Mesenchymal stem cell (in vitro differentiated cells and primary cell): ENCODE measurements around the gene OBSL1.

ENCODE experiments used
- DNase-seq: peaks from one replicate; pipeline ENCODE4 v3.0.0-alpha.2; 2013
- H2AFZ ChIP-seq: one replicate; pipeline ENCODE4 v1.6.1; 2013; ENCODE audit warnings: low read depth, mild to moderate bottlenecking, control low read depth, inconsistent platforms, low read length, moderate library complexity
- H2AK5ac ChIP-seq: 2 replicates; pipeline ENCODE4 v1.6.1; 2013; ENCODE audit warnings: low read length, moderate library complexity, mild to moderate bottlenecking, inconsistent platforms; ENCODE audit not compliant: severe bottlenecking
- H2BK120ac ChIP-seq: one replicate; pipeline ENCODE4 v1.6.1; 2013; ENCODE audit warnings: low read depth, mild to moderate bottlenecking, inconsistent platforms, low read length, moderate library complexity
- H2BK12ac ChIP-seq, 2 experiments: one replicate each; pipeline ENCODE4 v1.6.1; 2013; ENCODE audit warnings: inconsistent platforms in 2 of 2, low read length in 2 of 2, mild to moderate bottlenecking in 2 of 2, moderate library complexity in 2 of 2, control low read depth in 1 of 2
- H2BK15ac ChIP-seq: one replicate; pipeline ENCODE4 v1.6.1; 2013; ENCODE audit warnings: mild to moderate bottlenecking, low read depth, inconsistent platforms; ENCODE audit not compliant: poor library complexity, severe bottlenecking
- H2BK5ac ChIP-seq: 2 replicates; pipeline ENCODE4 v1.6.1; 2013; ENCODE audit warnings: low read depth, mild to moderate bottlenecking, low read length, control low read depth, inconsistent platforms; ENCODE audit not compliant: poor library complexity, severe bottlenecking
- H3K14ac ChIP-seq, 2 experiments: one replicate each; pipeline ENCODE4 v1.6.1; 2013; ENCODE audit warnings: inconsistent platforms in 2 of 2, low read length in 2 of 2, control low read depth in 1 of 2, mild to moderate bottlenecking in 1 of 2, moderate library complexity in 1 of 2
- H3K18ac ChIP-seq, 2 experiments: one replicate each; pipeline ENCODE4 v1.6.1; 2013; ENCODE audit warnings: inconsistent platforms in 2 of 2, low read length in 2 of 2, control low read depth in 1 of 2, low read depth in 1 of 2, mild to moderate bottlenecking in 1 of 2
- H3K23ac ChIP-seq, 2 experiments: one replicate each; pipeline ENCODE4 v1.6.1; 2013; ENCODE audit warnings: inconsistent platforms in 2 of 2, low read length in 2 of 2, mild to moderate bottlenecking in 2 of 2, moderate library complexity in 2 of 2, control low read depth in 1 of 2
- H3K27ac ChIP-seq: 2 replicates; pipeline ENCODE4 v1.5.1; 2013; ENCODE audit warnings: mild to moderate bottlenecking, moderate library complexity, low read length, control low read depth, inconsistent platforms; ENCODE audit not compliant: poor library complexity, severe bottlenecking
- H3K27me3 ChIP-seq, 2 experiments: 2 replicates each; pipeline versions ENCODE4 v1.6.1 to v1.7.0; 2013; ENCODE audit warnings: low read length in 2 of 2, mild to moderate bottlenecking in 2 of 2, moderate library complexity in 2 of 2, control low read depth in 1 of 2, inconsistent platforms in 1 of 2; ENCODE audit not compliant: control insufficient read depth in 1 of 2, insufficient read depth in 1 of 2
- H3K36me3 ChIP-seq, 2 experiments: 2 replicates each; pipeline versions ENCODE4 v1.6.1 to v1.7.0; 2013; ENCODE audit warnings: low read length in 2 of 2, control low read depth in 1 of 2, inconsistent platforms in 1 of 2, low read depth in 1 of 2, mild to moderate bottlenecking in 1 of 2; ENCODE audit not compliant: insufficient read depth in 2 of 2, control insufficient read depth in 1 of 2
- H3K4ac ChIP-seq, 2 experiments: one replicate each; pipeline ENCODE4 v1.6.1; 2013; ENCODE audit warnings: inconsistent platforms in 2 of 2, low read length in 2 of 2, mild to moderate bottlenecking in 2 of 2, moderate library complexity in 2 of 2, control low read depth in 1 of 2, low read depth in 1 of 2
- H3K4me1 ChIP-seq: 2 replicates; pipeline ENCODE4 v1.6.1; 2013; ENCODE audit warnings: low read depth, low read length, control low read depth; ENCODE audit not compliant: control insufficient read depth, insufficient read depth
- H3K4me2 ChIP-seq: 2 replicates; pipeline ENCODE4 v1.6.1; 2013; ENCODE audit warnings: low read length, mild to moderate bottlenecking, inconsistent platforms; ENCODE audit not compliant: poor library complexity, severe bottlenecking
- H3K4me3 ChIP-seq, 2 experiments: 2 replicates each; pipeline versions ENCODE4 v1.5.1 to v1.7.0; 2013; ENCODE audit warnings: low read length in 2 of 2, mild to moderate bottlenecking in 2 of 2, control low read depth in 1 of 2, low read depth in 1 of 2; ENCODE audit not compliant: insufficient read depth in 1 of 2
- H3K79me1 ChIP-seq: replicated peaks from 2 replicates; pipeline ENCODE4 v1.6.1; 2013; ENCODE audit warnings: mild to moderate bottlenecking, control low read depth, low read length, inconsistent platforms; ENCODE audit not compliant: poor library complexity, severe bottlenecking
- H3K9ac ChIP-seq: 2 replicates; pipeline ENCODE4 v1.7.0; 2013; ENCODE audit warnings: mild to moderate bottlenecking, low read length, moderate library complexity
- H3K9me3 ChIP-seq: 2 replicates; pipeline ENCODE4 v1.7.0; 2013; ENCODE audit warnings: mild to moderate bottlenecking, low read length; ENCODE audit not compliant: control insufficient read depth
- H4K8ac ChIP-seq: one replicate; pipeline ENCODE4 v1.6.1; 2013; ENCODE audit warnings: inconsistent platforms, mild to moderate bottlenecking, low read length, moderate library complexity
- H4K91ac ChIP-seq: one replicate; pipeline ENCODE4 v1.6.1; 2013; ENCODE audit warnings: mild to moderate bottlenecking, low read length, inconsistent platforms
- WGBS: methylation state at CpG from one replicate; pipeline ENCODE4 v1.1.7; 2013; ENCODE audit warnings: mixed read lengths; 5-methylcytosine and 5-hydroxymethylcytosine counted together

The OBSL1 gene

DNA sequence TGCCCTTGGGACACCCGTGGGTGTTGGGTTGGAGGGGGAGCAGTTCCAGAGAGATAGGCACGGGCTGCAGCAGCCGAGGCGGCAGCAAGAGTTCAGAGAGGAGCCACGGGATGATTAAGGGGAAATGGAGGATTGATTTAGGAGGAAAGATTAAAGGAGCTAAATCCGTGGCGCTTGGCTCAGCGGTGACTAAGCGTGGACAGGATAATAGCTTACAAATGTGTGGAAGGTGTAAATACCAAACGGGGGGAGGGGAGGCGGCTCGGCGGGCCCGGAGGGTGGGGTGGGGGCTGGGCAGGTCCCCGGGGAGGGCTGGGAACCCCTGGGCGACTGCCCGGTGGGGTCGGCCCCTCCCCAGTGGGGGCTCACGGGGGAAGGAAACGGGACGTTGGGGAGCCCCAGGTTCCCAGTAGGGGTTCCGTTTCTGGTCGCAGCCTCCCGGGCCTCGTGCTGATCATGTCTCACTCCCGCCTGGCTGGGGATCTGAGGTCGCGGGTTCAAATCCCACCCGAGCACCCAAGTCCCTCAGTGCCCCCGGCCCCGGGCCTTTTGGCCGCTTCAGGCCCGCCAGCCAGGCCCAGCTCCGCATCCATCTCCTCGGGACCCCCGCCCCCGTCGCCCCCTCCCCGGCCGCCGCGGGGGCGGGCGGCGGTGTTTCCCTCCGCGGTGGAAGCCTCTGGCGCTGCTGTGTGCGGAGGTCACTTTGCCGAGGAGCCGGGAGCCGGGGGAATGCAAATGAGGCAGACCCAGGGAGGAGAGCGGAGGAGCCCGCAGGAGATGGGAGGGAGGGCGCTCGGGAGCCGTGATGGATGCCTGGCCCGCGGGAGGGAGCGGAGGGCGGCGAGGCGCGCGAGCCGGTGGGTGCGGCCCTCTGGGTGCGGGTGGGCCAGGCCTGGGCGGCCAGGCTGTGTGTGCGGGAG is 49.0 kb downstream of the OBSL1 start:
- peak; percentile 71 for DNase-seq
- H3K4me3 ChIP-seq, result peak overlapping the region; percentile 31 to 49

DNA sequence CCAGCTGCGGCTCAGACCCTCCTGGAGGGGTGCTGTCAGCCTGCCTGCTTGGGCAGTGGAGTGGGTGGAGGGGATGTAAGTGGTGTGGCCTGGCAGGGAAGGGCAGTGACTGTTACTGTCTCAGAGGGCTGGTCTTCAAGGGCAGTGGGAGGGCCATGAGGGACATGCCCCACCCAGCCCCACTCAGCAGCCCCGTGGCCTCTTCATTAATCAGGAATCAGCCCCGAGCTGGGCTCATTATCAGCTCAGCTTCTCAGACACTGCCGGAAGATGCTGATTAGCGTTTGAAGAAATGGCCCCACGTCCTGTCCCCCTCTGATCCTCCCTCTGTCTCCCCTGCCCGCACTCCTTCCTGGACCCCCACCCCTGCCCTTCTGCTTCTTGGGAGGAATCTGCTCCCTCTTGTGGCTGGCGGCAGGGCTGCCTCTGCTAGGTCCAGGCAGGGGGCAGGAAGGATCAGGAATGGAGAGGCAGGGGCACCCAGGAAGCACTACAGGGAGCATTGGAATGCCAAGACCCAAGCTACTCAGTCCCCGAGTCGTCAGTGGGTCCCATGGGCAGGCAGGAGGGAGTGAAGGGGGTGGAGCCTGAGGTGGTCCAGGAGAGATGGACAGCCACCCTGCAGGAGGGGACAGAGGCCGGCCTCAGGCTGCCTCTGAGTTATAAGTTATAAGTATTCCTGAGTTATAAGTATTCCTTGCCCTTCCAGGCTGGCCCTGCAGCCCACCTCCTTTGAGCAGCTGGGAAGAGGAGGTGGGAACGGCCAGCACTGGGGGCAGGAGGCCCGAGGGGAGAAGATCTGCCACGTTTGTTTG is 50.1 kb downstream of the OBSL1 start:
- H2BK15ac ChIP-seq, result no peak overlapping the region
- H3K27ac ChIP-seq, result no peak overlapping the region
- no peaks in the 10 kb centered on the region for H3K36me3 ChIP-seq
- no peak overlapping the region for H2BK5ac ChIP-seq
- H2AK5ac ChIP-seq, result no peak overlapping the region
- peak overlapping the region; percentile 71 for H3K9ac ChIP-seq
- H3K27me3 ChIP-seq, result peaks cover 25 to 31% of the 10 kb centered on the region in 2 experiments
- H3K9me3 ChIP-seq, result no peaks in the 10 kb centered on the region
- H3K23ac ChIP-seq, result no peak overlapping the region
- no peaks in the 10 kb centered on the region for H3K79me1 ChIP-seq
- H3K4me2 ChIP-seq, result no peak overlapping the region
- peak overlapping the region; percentile 2 to 61 for H3K18ac ChIP-seq
- H2AFZ ChIP-seq, result no peak overlapping the region
- peak overlapping the region in 1 of 2 experiments; percentile 31 for H3K4me3 ChIP-seq
- H4K91ac ChIP-seq, result no peak overlapping the region
- H2BK120ac ChIP-seq, result no peak overlapping the region
- H3K14ac ChIP-seq, result no peak overlapping the region
- H3K4ac ChIP-seq, result no peak overlapping the region
- H3K4me1 ChIP-seq, result peaks cover 32% of the 10 kb centered on the region
- peak overlapping the region in 1 of 2 experiments; percentile 82 for H2BK12ac ChIP-seq
- no peak overlapping the region for H4K8ac ChIP-seq
- peak; percentile 65 for DNase-seq
- WGBS, result 2% methylated on average over 12 of the region's 14 CpGs

More for the DNA sequence above, 49.0 kb downstream of the OBSL1 start:
- Histone ChIP-seq H4K91ac (peak overlapping the region; percentile 29), H3K23ac (no peak overlapping the region), H3K36me3 (no peaks in the 10 kb centered on the region), H3K27ac (peak overlapping the region; percentile 30), H2AK5ac (peak overlapping the region; percentile 26), H3K9ac (peak overlapping the region; percentile 71), H2BK15ac (peak overlapping the region; percentile 44), H3K4me2 (peak overlapping the region; percentile 62), H2BK12ac (peak overlapping the region in 1 of 2 experiments; percentile 34), H3K14ac (no peak overlapping the region), H4K8ac (peak overlapping the region; percentile 59), H2BK5ac (no peak overlapping the region), H3K9me3 (no peaks in the 10 kb centered on the region), H3K79me1 (no peaks in the 10 kb centered on the region), H3K4ac (peak overlapping the region in 1 of 2 experiments; percentile 16), H3K4me1 (peaks cover 32% of the 10 kb centered on the region), H2BK120ac (no peak overlapping the region), H3K18ac (peak overlapping the region; percentile 2 to 61), H3K27me3 (peaks cover 25 to 34% of the 10 kb centered on the region in 2 experiments), H2AFZ (no peak overlapping the region)
- WGBS, result 3% methylated on average over 51 of the region's 70 CpGs

GRCh38 chr2:219520079-219520478 is 51.3 kb downstream of the OBSL1 start:
- Histone ChIP-seq H4K91ac (peak overlapping the region; percentile 59), H2BK120ac (no peak overlapping the region), H3K4me1 (peaks cover 32% of the 10 kb centered on the region), H2AK5ac (no peak overlapping the region), H3K79me1 (no peaks in the 10 kb centered on the region), H3K36me3 (no peaks in the 10 kb centered on the region), H2BK12ac (peak overlapping the region; percentile 14 to 40), H4K8ac (no peak overlapping the region), H3K14ac (no peak overlapping the region), H3K27ac (no peak overlapping the region), H3K4ac (no peak overlapping the region), H3K9me3 (no peaks in the 10 kb centered on the region), H3K4me3 (no peak overlapping the region), H3K18ac (peak overlapping the region in 1 of 2 experiments; percentile 41), H3K4me2 (no peak overlapping the region), H2BK15ac (no peak overlapping the region), H3K9ac (no peak overlapping the region), H3K23ac (no peak overlapping the region), H2AFZ (no peak overlapping the region), H2BK5ac (no peak overlapping the region), H3K27me3 (peaks cover 35% of the 10 kb centered on the region in 2 experiments)
- no peak for DNase-seq
- WGBS, result 72% methylated on average over 8 of the region's 8 CpGs

DNA sequence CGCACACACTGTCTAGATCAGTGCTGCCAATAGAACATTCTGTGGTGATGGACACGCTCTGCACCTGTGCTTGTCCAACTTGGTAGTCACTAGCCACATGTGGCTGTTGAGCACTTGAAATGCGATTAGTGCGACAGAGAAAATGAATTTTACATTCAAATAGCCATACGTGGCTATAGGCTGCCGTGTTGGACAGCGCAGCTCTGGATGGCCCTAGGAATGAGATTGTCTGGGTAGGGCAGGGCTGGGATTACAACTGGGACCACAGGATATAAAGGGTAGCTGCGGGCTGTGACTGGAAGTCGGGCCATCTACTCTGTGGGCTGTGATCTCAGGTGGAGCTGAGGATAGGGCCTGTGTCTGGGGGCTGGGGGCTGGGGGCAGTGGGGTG is 51.8 kb downstream of the OBSL1 start:
- H3K4me2 ChIP-seq, result no peak overlapping the region
- no peak overlapping the region for H3K23ac ChIP-seq
- H3K9ac ChIP-seq, result no peak overlapping the region
- no peak overlapping the region for H4K8ac ChIP-seq
- H3K36me3 ChIP-seq, result peaks cover 0 to 4% of the 10 kb centered on the region in 2 experiments
- no peak overlapping the region for H4K91ac ChIP-seq
- H3K4me3 ChIP-seq, result no peak overlapping the region
- no peak overlapping the region for H3K27ac ChIP-seq
- no peak overlapping the region for H2BK120ac ChIP-seq
- no peak overlapping the region for H2BK12ac ChIP-seq
- peaks cover 35 to 36% of the 10 kb centered on the region in 2 experiments for H3K27me3 ChIP-seq
- no peaks in the 10 kb centered on the region for H3K9me3 ChIP-seq
- no peak overlapping the region for H2AFZ ChIP-seq
- H2BK5ac ChIP-seq, result no peak overlapping the region
- H2BK15ac ChIP-seq, result no peak overlapping the region
- no peaks in the 10 kb centered on the region for H3K79me1 ChIP-seq
- H2AK5ac ChIP-seq, result no peak overlapping the region
- no peak for DNase-seq
- H3K4ac ChIP-seq, result no peak overlapping the region
- 87% methylated on average over 9 of the region's 9 CpGs for WGBS
- H3K4me1 ChIP-seq, result peaks cover 32% of the 10 kb centered on the region
- no peak overlapping the region for H3K18ac ChIP-seq
- no peak overlapping the region for H3K14ac ChIP-seq
